Right lung (tissue), 5 donors: Measurements from ENCODE around the gene SIRT7. TPM values are rescaled to one million over a fixed set of nuclear protein-coding genes. Genes with fewer than 3 reads are reported as not detected.

Source experiments
- DNase-seq, 2 donors: peaks; one replicate each; pipeline ENCODE4 v3.0.0-alpha.2; 2013
- polyA plus RNA-seq, 5 donors: library from polyadenylated mRNA; unstranded; fragments of 120-200 nt; gene quantifications; one replicate each; pipeline versions ENCODE4 v1.2.1 to v1.2.3, GENCODE V29; 2013; ENCODE audit warnings: inconsistent platforms in 1 of 5, low replicate concordance in 1 of 5; ENCODE audit not compliant: insufficient read length in 5 of 5, insufficient read depth in 1 of 5

SIRT7 gene
- polyA plus RNA-seq, 5 donors, result 9.7 to 15.2 (median 12.9) TPM

- no peak for DNase-seq
Measured at GRCh38 chr17:81867170-81867990, 50.6 kb downstream of the SIRT7 start.

- no peak for DNase-seq
Measured at GRCh38 chr17:81866440-81867169, 51.4 kb downstream of the SIRT7 start.

- DNase-seq, result no peak
Measured at GRCh38 chr17:81865733-81866439, 52.1 kb downstream of the SIRT7 start.

- no peak for DNase-seq
Measured at GRCh38 chr17:81865358-81865732, 52.6 kb downstream of the SIRT7 start.

- DNase-seq, result no peak
Measured at GRCh38 chr17:81863833-81864768, 53.9 kb downstream of the SIRT7 start.

- no peak for DNase-seq
Measured at GRCh38 chr17:81863123-81863675, 54.8 kb downstream of the SIRT7 start.

Other genes with a start within 250 kb of the SIRT7 start
- gene ARL16, start 234.4 kb downstream of the SIRT7 start, polyA plus RNA-seq, result 10 to 100 TPM; 38.7 to 53.2 (median 45.5) TPM
- 10 to 100 TPM; 76.4 to 92.3 (median 82.1) TPM for gene HGS, start 234.2 kb downstream of the SIRT7 start, polyA plus RNA-seq
- 10 to 100 TPM; 23.5 to 52.8 (median 28.3) TPM for gene MRPL12, start 214.8 kb downstream of the SIRT7 start, polyA plus RNA-seq
- 10 to 100 TPM in 1 of 5 donors, 1 to 10 TPM in 4; 5.4 to 12.7 (median 9.5) TPM for gene SLC25A10, start 205.9 kb downstream of the SIRT7 start, polyA plus RNA-seq
- gene GCGR, start 114.0 kb downstream of the SIRT7 start, polyA plus RNA-seq, result under 1 TPM in 4 of 5 donors, not detected in 1; 0.08 to 0.42 (median 0.20) TPM
- gene MCRIP1, start 84.9 kb downstream of the SIRT7 start, polyA plus RNA-seq, result 100 to 1,000 TPM in 1 of 5 donors, 10 to 100 TPM in 4; 53.6 to 144 (median 89.4) TPM
- gene PPP1R27, start 83.1 kb downstream of the SIRT7 start, polyA plus RNA-seq, result 1 to 10 TPM in 1 of 5 donors, under 1 TPM in 4; 0.11 to 1.7 (median 0.15) TPM
- gene P4HB, start 57.6 kb downstream of the SIRT7 start, polyA plus RNA-seq, result 100 to 1,000 TPM; 405 to 645 (median 548) TPM
- gene ARHGDIA, start 46.8 kb downstream of the SIRT7 start, polyA plus RNA-seq, result 100 to 1,000 TPM; 109 to 300 (median 150) TPM
- gene ALYREF, start 26.6 kb downstream of the SIRT7 start, polyA plus RNA-seq, result 100 to 1,000 TPM in 1 of 5 donors, 10 to 100 TPM in 4; 65.2 to 102 (median 69.9) TPM
- 100 to 1,000 TPM in 1 of 5 donors, 10 to 100 TPM in 4; 58.1 to 139 (median 77.9) TPM for gene ANAPC11, start 26.5 kb downstream of the SIRT7 start, polyA plus RNA-seq
- 1 to 10 TPM in 4 of 5 donors, under 1 TPM in 1; 0.85 to 1.4 (median 1.3) TPM for gene NPB, start 15.9 kb downstream of the SIRT7 start, polyA plus RNA-seq
- gene PCYT2, start 6.8 kb downstream of the SIRT7 start, polyA plus RNA-seq, result 10 to 100 TPM; 13.9 to 26.7 (median 15.7) TPM
- 10 to 100 TPM in 2 of 5 donors, 1 to 10 TPM in 3; 7.1 to 13.4 (median 9.7) TPM for gene MAFG, start 9.6 kb upstream of the SIRT7 start, polyA plus RNA-seq
- 10 to 100 TPM; 31.4 to 88.9 (median 40.3) TPM for gene PYCR1, start 19.1 kb upstream of the SIRT7 start, polyA plus RNA-seq
- 1 to 10 TPM in 1 of 5 donors, under 1 TPM in 3, not detected in 1; 0.10 to 1.2 (median 0.17) TPM for gene MYADML2, start 29.1 kb upstream of the SIRT7 start, polyA plus RNA-seq
- 10 to 100 TPM; 29.6 to 81.0 (median 65.9) TPM for gene NOTUM, start 43.0 kb upstream of the SIRT7 start, polyA plus RNA-seq
- 10 to 100 TPM; 32.9 to 68.3 (median 44.6) TPM for gene ASPSCR1, start 59.5 kb upstream of the SIRT7 start, polyA plus RNA-seq
- gene CENPX, start 104.7 kb upstream of the SIRT7 start, polyA plus RNA-seq, result 10 to 100 TPM; 43.6 to 68.6 (median 50.9) TPM
- 10 to 100 TPM; 11.4 to 24.3 (median 16.9) TPM for gene LRRC45, start 105.1 kb upstream of the SIRT7 start, polyA plus RNA-seq
- 10 to 100 TPM; 11.6 to 26.2 (median 16.2) TPM for gene RAC3, start 113.5 kb upstream of the SIRT7 start, polyA plus RNA-seq
- 10 to 100 TPM; 57.7 to 99.0 (median 67.4) TPM for gene DCXR, start 119.5 kb upstream of the SIRT7 start, polyA plus RNA-seq
- gene RFNG, start 133.6 kb upstream of the SIRT7 start, polyA plus RNA-seq, result 10 to 100 TPM; 31.2 to 57.4 (median 50.3) TPM
- 100 to 1,000 TPM in 1 of 5 donors, 10 to 100 TPM in 4; 63.6 to 105 (median 81.9) TPM for gene GPS1, start 133.7 kb upstream of the SIRT7 start, polyA plus RNA-seq
- 100 to 1,000 TPM in 1 of 5 donors, 10 to 100 TPM in 4; 51.2 to 104 (median 67.2) TPM for gene DUS1L, start 147.6 kb upstream of the SIRT7 start, polyA plus RNA-seq
- 10 to 100 TPM; 17.0 to 71.5 (median 22.6) TPM for gene FASN, start 180.1 kb upstream of the SIRT7 start, polyA plus RNA-seq